ENCODE measurements around the gene RABIF.
"Not testable (repeated sequence)": the region's sequence is repeated elsewhere in the genome, so short reads cannot be mapped to it uniquely, and the experiment has no call there.

The RABIF gene

DNA sequence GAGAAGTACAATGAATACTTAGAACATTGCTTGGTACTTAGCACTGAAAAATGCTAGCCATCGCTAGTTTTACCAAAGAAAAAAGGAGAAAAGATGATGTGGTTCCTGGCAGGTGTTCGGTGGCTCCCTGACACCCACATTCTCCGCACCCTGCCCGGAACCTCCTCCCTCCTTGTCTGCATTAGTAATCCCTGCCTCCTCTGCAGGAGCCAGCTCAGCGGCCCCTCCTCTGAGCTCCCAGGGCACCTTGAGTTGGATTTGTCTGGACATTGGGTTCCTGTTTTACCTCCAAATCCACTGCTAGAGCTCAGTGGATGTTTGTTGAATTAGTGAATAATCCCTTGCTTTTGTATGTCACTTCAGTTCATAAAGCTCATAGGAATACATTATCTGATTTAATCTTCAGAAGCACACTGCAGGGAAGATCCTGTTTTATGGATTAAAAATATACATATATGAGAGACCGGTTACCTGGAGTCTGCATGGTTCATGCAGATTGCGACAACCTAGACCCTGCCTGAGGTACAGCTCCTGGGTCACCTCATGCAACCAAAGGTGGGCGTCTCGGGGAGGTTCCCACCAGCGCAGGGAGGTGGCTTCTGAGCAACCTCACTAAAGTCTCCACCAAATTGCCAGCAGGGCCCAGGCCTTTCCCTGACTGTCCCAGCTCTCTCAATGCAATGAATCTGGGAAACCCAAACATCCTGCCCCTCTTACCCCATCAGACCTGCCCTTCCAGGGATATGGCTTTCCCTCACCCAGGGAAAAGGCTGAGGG lies 54.0 kb downstream of the RABIF start:
- DNase-seq (ENCODE audit: low read depth in 3 of 3) = no peak

DNA sequence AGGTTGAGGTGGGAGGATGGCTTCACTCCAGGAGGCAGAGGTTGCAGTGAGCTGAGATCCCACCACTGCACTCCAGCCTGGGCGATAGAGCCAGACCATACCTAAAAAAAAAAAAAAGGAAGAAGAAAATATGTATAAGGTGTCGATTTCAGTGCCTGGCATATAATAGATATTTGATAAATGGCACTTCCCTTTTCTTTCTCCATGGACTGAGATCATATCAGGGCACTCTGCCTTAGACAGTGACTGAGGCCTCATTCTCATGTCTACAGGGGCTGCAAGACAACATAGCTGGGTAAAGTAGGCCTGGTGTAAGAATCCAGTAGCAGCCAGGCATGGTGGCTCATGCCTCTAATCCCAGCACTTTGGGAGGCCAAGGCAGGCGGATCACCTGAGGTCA lies 57.0 kb downstream of the RABIF start:
- DNase-seq (ENCODE audit: low read depth in 3 of 3) = no peak

DNA sequence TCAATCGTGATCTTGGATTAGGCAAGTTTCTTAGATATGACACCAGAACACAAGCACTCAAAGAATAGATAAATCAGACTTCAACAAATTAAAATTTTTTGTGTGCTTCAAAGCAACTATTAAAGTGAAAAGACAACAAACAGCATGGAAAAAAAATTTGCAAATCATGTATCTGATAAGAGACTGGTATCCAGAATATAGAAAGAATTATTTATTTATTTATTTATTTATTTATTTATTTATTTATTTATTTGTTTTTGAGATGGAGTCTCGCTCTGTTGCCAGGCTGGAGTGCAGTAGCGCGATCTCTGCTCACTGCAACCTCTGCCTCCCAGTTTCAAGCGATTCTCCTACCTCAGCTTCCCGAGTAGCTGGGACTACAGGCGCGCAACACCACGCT lies 59.7 kb downstream of the RABIF start:
- not testable (repeated sequence) for DNase-seq (ENCODE audit: low read depth in 3 of 3)

Measured in stimulated activated CD4-positive, alpha-beta T cell treated with anti-CD3 and anti-CD28 coated beads, TNF-alpha, amount 100 ng/mL, for 4 hours (primary cell).